M059J (cell line): ENCODE results near the gene TEX22. TPM values are rescaled to one million over a fixed set of nuclear protein-coding genes. Genes with fewer than 3 reads are reported as not detected.

ENCODE experiments used
- DNase-seq: peaks from one replicate; pipeline ENCODE4 v3.0.0-alpha.2; 2012; ENCODE audit warnings: low read depth
- total RNA-seq: library from RNA; depleted of rRNA; stranded (reverse); fragments of >200 nt; shearing (Covaris generic); gene quantifications from 2 replicates; pipeline ENCODE4 v1.2.3, GENCODE V29; 2014

The TEX22 gene
- total RNA-seq, 1 experiment from 2014 or later = not detected

GRCh38 chr14:105439179-105439578, 40.8 kb downstream of the TEX22 start:
- no peak for DNase-seq

- DNase-seq = no peak
Measured at GRCh38 chr14:105439710-105440553, 41.6 kb downstream of the TEX22 start.

GRCh38 chr14:105440554-105440900, 42.2 kb downstream of the TEX22 start:
- DNase-seq = no peak

GRCh38 chr14:105440992-105441391, 42.7 kb downstream of the TEX22 start:
- no peak for DNase-seq

GRCh38 chr14:105442125-105442524, 43.8 kb downstream of the TEX22 start:
- no peak for DNase-seq

- no peak for DNase-seq
Measured at GRCh38 chr14:105442834-105443233, 44.5 kb downstream of the TEX22 start.

- DNase-seq = no peak
Measured at GRCh38 chr14:105444859-105445258, 46.5 kb downstream of the TEX22 start.

GRCh38 chr14:105445290-105445689, 47.0 kb downstream of the TEX22 start:
- no peak for DNase-seq

GRCh38 chr14:105445901-105446845, 47.8 kb downstream of the TEX22 start:
- no peak for DNase-seq

- no peak for DNase-seq
Measured at GRCh38 chr14:105446971-105447370, 48.6 kb downstream of the TEX22 start.

- DNase-seq = no peak
Measured at GRCh38 chr14:105447651-105448640, 49.6 kb downstream of the TEX22 start.

- peak; percentile 12 for DNase-seq
Measured at GRCh38 chr14:105448706-105449111, 50.4 kb downstream of the TEX22 start.

- no peak for DNase-seq
Measured at GRCh38 chr14:105449276-105450122, 51.2 kb downstream of the TEX22 start.

- DNase-seq = no peak
Measured at GRCh38 chr14:105450123-105450505, 51.8 kb downstream of the TEX22 start.

- no peak for DNase-seq
Measured at GRCh38 chr14:105450864-105451720, 52.8 kb downstream of the TEX22 start.

- DNase-seq = no peak
Measured at GRCh38 chr14:105452963-105453362, 54.6 kb downstream of the TEX22 start.

- no peak for DNase-seq
Measured at GRCh38 chr14:105453847-105454246, 55.5 kb downstream of the TEX22 start.

GRCh38 chr14:105455086-105455640, 56.8 kb downstream of the TEX22 start:
- no peak for DNase-seq
